HG03097 (cell line): ENCODE data around the gene CDC7.
"Not testable (repeated sequence)": the region's sequence is repeated elsewhere in the genome, so short reads cannot be mapped to it uniquely, and the experiment has no call there.

Source experiments
- ATAC-seq: cut with Tn5 transposase; IDR thresholded peaks from one replicate; pipeline ENCODE4 v1.9.1; 2021; ENCODE audit not compliant: unreplicated experiment, low FRiP score

The CDC7 gene

GRCh38 chr1:91500756-91501522 is at the start of gene CDC7:
TSS of gene CDC7 (plus strand) at chr1:91500851. CDS start at chr1:91501717, 866 bp downstream.
- peak; percentile 74 for ATAC-seq

GRCh38 chr1:91454136-91454535 is 46.5 kb upstream of the CDC7 start:
- ATAC-seq = no peak

- no peak for ATAC-seq
These were observed 45.3 kb upstream of the CDC7 start for GRCh38 chr1:91455334-91455733.

- no peak for ATAC-seq
These were observed 44.8 kb upstream of the CDC7 start for GRCh38 chr1:91455896-91456295.

- ATAC-seq = not testable (repeated sequence)
These were observed 35.3 kb upstream of the CDC7 start for GRCh38 chr1:91465350-91465749.

- ATAC-seq = no peak
These were observed 24.0 kb upstream of the CDC7 start for GRCh38 chr1:91476533-91477217.

- no peak for ATAC-seq
These were observed 13.2 kb upstream of the CDC7 start for GRCh38 chr1:91487469-91487868.

GRCh38 chr1:91490501-91490900 is 10.2 kb upstream of the CDC7 start:
- ATAC-seq = no peak

- ATAC-seq = no peak
These were observed 2.6 kb upstream of the CDC7 start for GRCh38 chr1:91498035-91498434.

GRCh38 chr1:91498498-91499245 is 2.0 kb upstream of the CDC7 start:
- no peak for ATAC-seq

GRCh38 chr1:91499346-91499745 is 1.3 kb upstream of the CDC7 start:
- no peak for ATAC-seq

GRCh38 chr1:91499904-91500755 is 521 bp upstream of the CDC7 start:
- ATAC-seq = peak; percentile 4

GRCh38 chr1:91501523-91501851 is 836 bp downstream of the CDC7 start:
- peak; percentile 9 for ATAC-seq

- no peak for ATAC-seq
These were observed 1.5 kb downstream of the CDC7 start for GRCh38 chr1:91501971-91502671.

GRCh38 chr1:91502672-91503184 is 2.1 kb downstream of the CDC7 start:
- ATAC-seq = no peak

GRCh38 chr1:91503332-91503900 is 2.8 kb downstream of the CDC7 start:
- no peak for ATAC-seq

- ATAC-seq = no peak
These were observed 3.4 kb downstream of the CDC7 start for GRCh38 chr1:91503975-91504530.

GRCh38 chr1:91505086-91505485 is 4.4 kb downstream of the CDC7 start:
- no peak for ATAC-seq

GRCh38 chr1:91506071-91506470 is 5.4 kb downstream of the CDC7 start:
- no peak for ATAC-seq
